Motor neuron (in vitro differentiated cells): ENCODE results near the gene ROPN1. TPM values are rescaled to one million over a fixed set of nuclear protein-coding genes. Genes with fewer than 3 reads are reported as not detected.
"Not testable (repeated sequence)": the region's sequence is repeated elsewhere in the genome, so short reads cannot be mapped to it uniquely, and the experiment has no call there.

Source experiments
- ATAC-seq, 8 experiments: fragments of 200-7000 bp; cut with Tn5 transposase; replicated peaks in 6 of 8; 2 replicates each; pipeline ENCODE4 v1.8.0; 2021; ENCODE audit warnings: mild to moderate bottlenecking in 8 of 8, moderate library complexity in 8 of 8
- H3K27ac ChIP-seq, 2 donors: fragments of 250-450 bp; sonication (Bioruptor Pico); 2 replicates each; pipeline ENCODE4 v1.9.0; 2021; ENCODE audit warnings: antibody characterized with exemption in 2 of 2, mild to moderate bottlenecking in 2 of 2, moderate library complexity in 1 of 2
- H3K4me1 ChIP-seq, 2 donors: fragments of 250-450 bp; sonication (Bioruptor Pico); replicated peaks in 1 of 2; 2 replicates each; pipeline ENCODE4 v1.6.1; 2021; ENCODE audit warnings: antibody characterized with exemption in 2 of 2, mild to moderate bottlenecking in 2 of 2, moderate library complexity in 1 of 2
- H3K4me3 ChIP-seq, 5 donors: fragments of 250-450 bp; sonication (Bioruptor Pico); 2 replicates each; pipeline ENCODE4 v1.9.0; 2021; ENCODE audit warnings: antibody characterized with exemption in 5 of 5, mild to moderate bottlenecking in 5 of 5, moderate library complexity in 4 of 5
- WGBS, 10 experiments: fragments of 450-650 bp; shearing (Covaris generic); methylation state at CpG; one replicate each; pipeline ENCODE4 v1.0.0; 2022; 5-methylcytosine and 5-hydroxymethylcytosine counted together
- in situ Hi-C, 9 experiments: fragments of 400-800 bp; cut with MboI; loops; one replicate each; pipeline ENCODE4 v1.15.0; 2021; ENCODE audit warnings: low sequenced_read_pairs in 9 of 9, low pct_unique_long_range_greater_than_20kb in 2 of 9; ENCODE audit not compliant: unreplicated experiment in 9 of 9
- total RNA-seq, 8 experiments: library from RNA; unstranded; fragments of 300-600 nt; gene quantifications; 2 replicates each; pipeline versions ENCODE4 v1.2.3 to v1.2.4, GENCODE V29; 2022

ROPN1 gene
- total RNA-seq, 8 experiments from 2014 or later: 0.05 to 3.9 (median 0.20) TPM; not detected in 2

- H3K27ac ChIP-seq, ATAC-seq, H3K4me3 ChIP-seq, H3K4me1 ChIP-seq: not testable (repeated sequence)
- WGBS, 10 experiments: 60 to 80% (median 80%) methylated on average over 1 of the region's 1 CpG; no CpG with 5 or more reads in 7 of the 10 experiments
- in situ Hi-C loops: loop anchor here in 5 of 9 experiments (25.0 kb wide), 3 partner anchors 264 to 539 kb away; no protein-coding TSS in a partner anchor
Measured at GRCh38 chr3:124023531-124023930, 31.6 kb upstream of the ROPN1 start.

- no peak for ATAC-seq
- Histone ChIP-seq H3K4me3 (no peak overlapping the region), H3K4me1 (no peaks in the 10 kb centered on the region), H3K27ac (no peak overlapping the region)
- WGBS, 10 experiments: 28 to 100% (median 49%) methylated on average over 1 to 2 of the region's 2 CpGs; no CpG with 5 or more reads in 6 of the 10 experiments
- in situ Hi-C loops: loop anchor here in 5 of 9 experiments (25.0 kb wide), 3 partner anchors 268 to 543 kb away; no protein-coding TSS in a partner anchor
Measured at GRCh38 chr3:124019291-124019690, 27.4 kb upstream of the ROPN1 start.

GRCh38 chr3:124017502-124017901, 25.6 kb upstream of the ROPN1 start:
- not testable (repeated sequence) for H3K27ac ChIP-seq, H3K4me3 ChIP-seq, H3K4me1 ChIP-seq
- peak in 1 of 8 experiments; percentile 18 for ATAC-seq
- WGBS, 10 experiments: 31 to 100% (median 71%) methylated on average over 1 to 5 of the region's 6 CpGs; no CpG with 5 or more reads in 2 of the 10 experiments
- in situ Hi-C loops: loop anchor here in 5 of 9 experiments (25.0 kb wide), 3 partner anchors 270 to 545 kb away; no protein-coding TSS in a partner anchor

- H3K4me1 ChIP-seq, H3K27ac ChIP-seq, H3K4me3 ChIP-seq: not testable (repeated sequence)
- peak; percentile 95 to 100 (median 99) for ATAC-seq
- in situ Hi-C loops: loop anchor here in 5 of 9 experiments (25.0 kb wide), 3 partner anchors 271 to 546 kb away; no protein-coding TSS in a partner anchor
- 0 to 8% (median 0%) methylated on average over 1 to 3 of the region's 4 CpGs; no CpG with 5 or more reads in 5 of the 10 experiments for WGBS, 10 experiments
Measured at GRCh38 chr3:124016483-124016882, 24.6 kb upstream of the ROPN1 start.

GRCh38 chr3:124014366-124014942, 22.5 kb upstream of the ROPN1 start:
- in situ Hi-C loops: loop anchor here in 5 of 9 experiments (25.0 kb wide), 3 partner anchors 273 to 548 kb away; no protein-coding TSS in a partner anchor
- Histone ChIP-seq H3K27ac (no peak overlapping the region), H3K4me3 (no peak overlapping the region), H3K4me1 (no peaks in the 10 kb centered on the region)
- no peak for ATAC-seq
- 8 to 100% (median 72%) methylated on average over 1 to 3 of the region's 3 CpGs; no CpG with 5 or more reads in 2 of the 10 experiments for WGBS, 10 experiments

GRCh38 chr3:124008321-124008720, 16.4 kb upstream of the ROPN1 start:
- 100% methylated on average over 1 of the region's 1 CpG; no CpG with 5 or more reads in 3 of the 10 experiments for WGBS, 10 experiments
- in situ Hi-C loops: loop anchor here in 5 of 9 experiments (25.0 kb wide), 3 partner anchors 279 to 554 kb away; no protein-coding TSS in a partner anchor
- ATAC-seq, H3K27ac ChIP-seq, H3K4me3 ChIP-seq, H3K4me1 ChIP-seq: not testable (repeated sequence)

GRCh38 chr3:124007186-124007585, 15.3 kb upstream of the ROPN1 start:
- Histone ChIP-seq H3K4me3 (no peak overlapping the region), H3K4me1 (no peaks in the 10 kb centered on the region), H3K27ac (no peak overlapping the region)
- in situ Hi-C loops: loop anchor here in 5 of 9 experiments (25.0 kb wide), 3 partner anchors 280 to 555 kb away; no protein-coding TSS in a partner anchor
- 0 to 100% (median 80%) methylated on average over 1 to 4 of the region's 4 CpGs; no CpG with 5 or more reads in 1 of the 10 experiments for WGBS, 10 experiments
- no peak for ATAC-seq

- H3K4me3 ChIP-seq, H3K27ac ChIP-seq, H3K4me1 ChIP-seq: not testable (repeated sequence)
- WGBS, 10 experiments: no CpG with 5 or more reads among the region's 2 CpGs
- in situ Hi-C loops: loop anchor here in 5 of 9 experiments (25.0 kb wide), 3 partner anchors 285 to 560 kb away; no protein-coding TSS in a partner anchor
- peak in 3 of 8 experiments; percentile 41 to 72 (median 47) for ATAC-seq
Measured at GRCh38 chr3:124002405-124003079, 10.6 kb upstream of the ROPN1 start.

GRCh38 chr3:124001366-124001765, 9.4 kb upstream of the ROPN1 start:
- not testable (repeated sequence) for H3K4me3 ChIP-seq, H3K4me1 ChIP-seq, H3K27ac ChIP-seq, ATAC-seq
- in situ Hi-C loops: loop anchor here in 5 of 9 experiments (25.0 kb wide), 3 partner anchors 286 to 561 kb away; no protein-coding TSS in a partner anchor
- WGBS, 10 experiments: 20 to 80% (median 66%) methylated on average over 1 to 6 of the region's 6 CpGs; no CpG with 5 or more reads in 4 of the 10 experiments

GRCh38 chr3:123997543-123997942, 5.6 kb upstream of the ROPN1 start:
- 17 to 90% (median 69%) methylated on average over 1 to 2 of the region's 2 CpGs; no CpG with 5 or more reads in 4 of the 10 experiments for WGBS, 10 experiments

GRCh38 chr3:123993818-123994217, 1.9 kb upstream of the ROPN1 start:
- Histone ChIP-seq H3K4me1 (no peaks in the 10 kb centered on the region), H3K4me3 (no peak overlapping the region), H3K27ac (no peak overlapping the region)
- ATAC-seq: no peak
- WGBS, 10 experiments: 67 to 100% (median 71%) methylated on average over 1 of the region's 1 CpG; no CpG with 5 or more reads in 5 of the 10 experiments
- in situ Hi-C loops: no loop called here

More at GRCh38 chr3:123997543-123997942, 5.6 kb upstream of the ROPN1 start:
- Histone ChIP-seq H3K27ac (no peak overlapping the region), H3K4me1 (no peaks in the 10 kb centered on the region), H3K4me3 (no peak overlapping the region)
- peak in 2 of 8 experiments; percentile 49 to 59 for ATAC-seq
- in situ Hi-C loops: no loop called here

GRCh38 chr3:123986427-123986826, 5.5 kb downstream of the ROPN1 start:
- Histone ChIP-seq H3K27ac (no peak overlapping the region), H3K4me1 (no peaks in the 10 kb centered on the region), H3K4me3 (no peak overlapping the region)
- 64 to 80% (median 67%) methylated on average over 1 to 2 of the region's 3 CpGs; no CpG with 5 or more reads in 7 of the 10 experiments for WGBS, 10 experiments
- ATAC-seq: no peak
- in situ Hi-C loops: no loop called here

- no peak for ATAC-seq
- no peak overlapping the region for H3K27ac ChIP-seq
- peaks cover 0 to 1% of the 10 kb centered on the region in 2 donors for H3K4me1 ChIP-seq
- 27 to 100% (median 69%) methylated on average over 2 to 3 of the region's 3 CpGs for WGBS, 10 experiments
- in situ Hi-C loops: no loop called here
- H3K4me3 ChIP-seq: no peak overlapping the region
Measured at GRCh38 chr3:123984957-123985356, 7.0 kb downstream of the ROPN1 start.
